ENCODE data around the gene DNAJC18.

- TF ChIP-seq FOXM1 (IDR thresholded peaks at IDR 0.05; ENCODE audit: borderline replicate concordance) (no peak), FOXK2 (IDR thresholded peaks at IDR 0.05) (no peak), SUZ12 (IDR thresholded peaks at IDR 0.05) (no peak), CTBP1 (IDR thresholded peaks at IDR 0.05; ENCODE audit: borderline replicate concordance) (no peak), ELF4 (IDR thresholded peaks at IDR 0.05) (no peak), HDGF (IDR thresholded peaks at IDR 0.05; ENCODE audit: borderline replicate concordance) (no peak)
Observed at GRCh38 chr5:139402561-139403158, 36.7 kb downstream of the DNAJC18 start.

Data from HEK293T (cell line).